Measurements from ENCODE around the gene ARSH. TPM values are rescaled to one million over a fixed set of nuclear protein-coding genes. Genes with fewer than 3 reads are reported as not detected.
"Not testable (repeated sequence)": the region's sequence is repeated elsewhere in the genome, so short reads cannot be mapped to it uniquely, and the experiment has no call there.

Gene ARSH
- total RNA-seq, 8 experiments from 2014 or later, result not detected

DNA sequence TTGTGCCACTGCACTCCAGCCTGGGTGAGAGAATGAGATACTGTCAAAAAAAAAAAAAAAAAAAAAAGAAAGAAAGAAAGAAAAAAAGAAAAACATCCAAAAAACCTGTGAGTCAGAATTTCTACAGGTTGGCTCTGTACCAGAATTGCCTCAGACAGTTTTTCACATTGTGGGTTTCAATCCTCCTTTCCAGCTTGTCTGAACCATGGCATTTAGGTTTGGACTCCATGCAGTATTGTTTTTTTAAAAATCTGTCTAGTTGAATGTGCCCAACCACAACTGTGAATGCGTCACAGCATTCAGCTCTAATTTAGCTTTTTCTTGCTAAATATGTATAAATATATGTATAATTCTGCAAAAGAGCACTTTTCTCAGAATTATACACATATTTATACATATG lies 31.4 kb upstream of the ARSH start:
- in situ Hi-C loops (cut with MboI; ENCODE audit: low pct_unique_long_range_greater_than_20kb in 2 of 9, low sequenced_read_pairs in 9 of 9, unreplicated experiment in 9 of 9), result no loop called here
- Histone ChIP-seq H3K4me1 (replicated peaks in 1 of 2) (no peaks in the 10 kb centered on the region), H3K27ac (no peak overlapping the region), H3K4me3 (no peak overlapping the region)
- 50 to 100% (median 100%) methylated on average over 1 of the region's 1 CpG; no CpG with 5 or more reads in 7 of the 10 experiments for WGBS, 10 experiments
- no peak for ATAC-seq (replicated peaks in 6 of 8)

DNA sequence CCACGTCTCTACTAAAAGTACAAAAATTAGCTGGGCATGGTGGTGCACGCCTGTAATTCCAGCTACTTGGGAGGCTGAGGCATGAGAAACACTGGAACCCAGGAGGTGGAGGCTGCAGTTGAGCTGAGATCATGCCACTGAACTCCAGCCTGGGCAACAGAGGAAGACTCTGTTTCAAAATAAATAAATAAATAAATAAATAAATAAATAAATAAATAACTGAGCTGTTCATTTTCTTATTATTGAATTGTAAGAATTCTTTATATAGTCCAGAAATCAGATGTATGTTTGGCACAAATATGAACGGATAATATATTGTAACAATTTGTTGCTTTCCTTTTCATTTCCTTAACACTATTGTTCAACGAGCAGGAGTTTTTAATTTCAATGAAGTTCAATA lies 27.7 kb upstream of the ARSH start:
- ATAC-seq (replicated peaks in 6 of 8); in situ Hi-C loops (cut with MboI; ENCODE audit: low pct_unique_long_range_greater_than_20kb in 2 of 9, low sequenced_read_pairs in 9 of 9, unreplicated experiment in 9 of 9): not testable (repeated sequence)

DNA sequence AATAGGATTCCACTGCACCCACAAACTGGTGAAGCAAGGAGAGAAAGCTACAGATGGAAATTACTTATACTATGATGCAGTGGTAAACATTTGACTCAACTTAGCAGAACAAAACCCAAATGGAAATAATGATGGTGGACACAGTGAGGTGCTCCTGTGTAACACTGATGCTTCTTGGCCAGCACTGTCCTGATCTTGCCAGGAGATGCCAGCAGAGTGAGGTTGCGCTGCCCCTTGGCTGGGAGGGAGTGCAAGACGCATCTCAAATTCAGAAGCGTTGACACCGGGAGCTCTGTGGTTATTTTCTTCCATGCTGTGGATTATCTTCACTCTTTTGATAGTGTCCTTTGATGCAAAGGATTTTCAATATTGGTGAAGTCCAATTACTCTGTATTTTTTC lies 22.0 kb upstream of the ARSH start:
- no peak for ATAC-seq (replicated peaks in 6 of 8)
- 80 to 92% methylated on average over 2 to 4 of the region's 4 CpGs; no CpG with 5 or more reads in 8 of the 10 experiments for WGBS, 10 experiments
- H3K4me1 ChIP-seq (replicated peaks in 1 of 2), result no peaks in the 10 kb centered on the region
- H3K27ac ChIP-seq, result no peak overlapping the region
- no peak overlapping the region for H3K4me3 ChIP-seq
- in situ Hi-C loops (cut with MboI; ENCODE audit: low pct_unique_long_range_greater_than_20kb in 2 of 9, low sequenced_read_pairs in 9 of 9, unreplicated experiment in 9 of 9), result no loop called here

More for the DNA sequence above, 27.7 kb upstream of the ARSH start:
- not testable (repeated sequence) for H3K4me1 ChIP-seq (replicated peaks in 1 of 2); H3K27ac ChIP-seq; H3K4me3 ChIP-seq
- WGBS, 10 experiments, result 0 to 100% (median 60%) methylated on average over 1 to 4 of the region's 4 CpGs; no CpG with 5 or more reads in 3 of the 10 experiments

DNA sequence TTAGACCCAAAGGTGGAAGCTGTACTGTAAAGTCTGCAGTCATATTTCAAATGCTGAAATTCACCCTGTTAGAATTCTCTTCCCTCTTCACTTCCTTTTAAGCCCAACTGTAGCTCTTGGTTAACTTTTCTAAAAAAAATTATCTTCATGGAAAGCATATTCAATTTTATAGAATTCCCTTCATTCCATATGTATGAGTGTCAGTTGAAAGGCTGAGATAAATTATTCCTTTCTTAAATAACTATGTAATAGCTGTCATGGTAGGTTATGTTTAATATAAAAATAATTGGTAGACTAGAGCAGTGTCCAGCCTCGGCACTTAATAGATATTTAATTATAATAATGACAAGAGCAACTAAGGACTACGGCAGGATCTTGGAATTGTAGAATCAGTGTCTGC lies 16.8 kb upstream of the ARSH start:
- WGBS, 10 experiments, result 0 to 100% (median 67%) methylated on average over 1 to 2 of the region's 2 CpGs; no CpG with 5 or more reads in 4 of the 10 experiments
- in situ Hi-C loops (cut with MboI; ENCODE audit: low pct_unique_long_range_greater_than_20kb in 2 of 9, low sequenced_read_pairs in 9 of 9, unreplicated experiment in 9 of 9), result no loop called here
- Histone ChIP-seq H3K27ac (no peak overlapping the region), H3K4me3 (no peak overlapping the region), H3K4me1 (replicated peaks in 1 of 2) (no peaks in the 10 kb centered on the region)
- ATAC-seq (replicated peaks in 6 of 8), result no peak

DNA sequence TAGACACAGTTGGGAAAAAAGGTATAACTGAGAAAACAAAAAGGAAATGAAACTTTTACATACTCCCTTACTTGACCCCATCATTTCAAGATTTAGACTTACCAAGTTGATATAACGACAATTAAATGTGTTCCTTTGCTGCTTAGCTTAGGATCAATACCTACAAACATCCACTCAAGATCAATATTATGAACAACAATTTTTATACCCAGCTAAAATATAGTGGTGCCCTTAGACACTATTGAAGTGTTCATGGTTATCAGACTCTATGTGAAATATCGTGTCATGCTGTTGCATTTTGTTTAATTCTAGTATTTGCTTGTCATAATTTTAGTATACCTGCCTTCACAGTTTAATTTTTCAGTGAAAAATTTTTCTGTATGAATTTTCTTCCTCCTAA lies 4.2 kb downstream of the ARSH start:
- Histone ChIP-seq H3K27ac (no peak overlapping the region), H3K4me1 (replicated peaks in 1 of 2) (no peaks in the 10 kb centered on the region), H3K4me3 (no peak overlapping the region)
- WGBS, 10 experiments, result 0 to 100% (median 28%) methylated on average over 1 to 2 of the region's 2 CpGs; no CpG with 5 or more reads in 4 of the 10 experiments
- no peak for ATAC-seq (replicated peaks in 6 of 8)
- in situ Hi-C loops (cut with MboI; ENCODE audit: low pct_unique_long_range_greater_than_20kb in 2 of 9, low sequenced_read_pairs in 9 of 9, unreplicated experiment in 9 of 9), result no loop called here

DNA sequence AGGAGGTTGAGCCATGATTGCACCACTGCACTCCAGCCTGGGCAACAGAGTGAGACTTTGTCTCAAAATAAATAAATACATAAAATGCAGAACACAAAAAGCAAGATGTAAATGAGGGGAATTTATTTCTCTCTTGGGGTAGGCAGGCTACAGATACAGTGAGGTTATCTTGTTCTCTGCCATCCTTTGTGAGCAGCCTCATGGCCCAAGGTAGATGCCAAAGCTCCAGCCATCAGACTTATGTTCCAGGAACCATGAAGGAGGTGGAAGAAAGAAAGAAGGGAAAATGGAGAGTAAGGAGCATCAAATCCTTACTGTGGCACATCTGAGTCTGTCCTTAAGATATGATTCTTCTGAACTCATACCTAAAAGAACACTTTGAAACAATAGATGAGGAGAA lies 11.1 kb downstream of the ARSH start:
- no peaks in the 10 kb centered on the region for H3K4me1 ChIP-seq (replicated peaks in 1 of 2)
- in situ Hi-C loops (cut with MboI; ENCODE audit: low pct_unique_long_range_greater_than_20kb in 2 of 9, low sequenced_read_pairs in 9 of 9, unreplicated experiment in 9 of 9), result no loop called here
- H3K4me3 ChIP-seq, result no peak overlapping the region
- no peak overlapping the region for H3K27ac ChIP-seq
- ATAC-seq (replicated peaks in 6 of 8), result no peak

DNA sequence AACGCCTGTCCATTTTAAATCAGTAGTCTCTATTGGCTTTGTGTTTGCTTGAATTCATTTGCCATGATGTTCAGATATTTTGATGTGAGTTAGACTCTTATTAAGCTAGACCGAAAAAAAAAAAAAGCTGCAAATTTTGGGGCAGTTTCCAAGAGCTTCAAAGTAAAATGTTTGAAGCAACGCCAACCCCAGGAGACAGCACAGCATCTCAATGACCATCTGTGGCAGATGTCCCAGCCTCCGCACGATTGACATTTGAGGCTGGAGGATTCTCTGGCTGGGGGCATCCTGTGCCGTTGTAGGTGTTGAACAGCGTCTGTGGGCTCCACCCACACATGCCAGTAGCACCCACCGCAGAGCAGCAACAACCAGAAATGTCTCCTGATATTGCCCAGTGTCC lies 17.8 kb downstream of the ARSH start:
- H3K4me3 ChIP-seq, result no peak overlapping the region
- ATAC-seq (replicated peaks in 6 of 8), result no peak
- WGBS, 10 experiments, result 0 to 76% methylated on average over 1 to 7 of the region's 8 CpGs; no CpG with 5 or more reads in 8 of the 10 experiments
- in situ Hi-C loops (cut with MboI; ENCODE audit: low pct_unique_long_range_greater_than_20kb in 2 of 9, low sequenced_read_pairs in 9 of 9, unreplicated experiment in 9 of 9), result no loop called here
- no peak overlapping the region for H3K27ac ChIP-seq
- H3K4me1 ChIP-seq (replicated peaks in 1 of 2), result no peaks in the 10 kb centered on the region

DNA sequence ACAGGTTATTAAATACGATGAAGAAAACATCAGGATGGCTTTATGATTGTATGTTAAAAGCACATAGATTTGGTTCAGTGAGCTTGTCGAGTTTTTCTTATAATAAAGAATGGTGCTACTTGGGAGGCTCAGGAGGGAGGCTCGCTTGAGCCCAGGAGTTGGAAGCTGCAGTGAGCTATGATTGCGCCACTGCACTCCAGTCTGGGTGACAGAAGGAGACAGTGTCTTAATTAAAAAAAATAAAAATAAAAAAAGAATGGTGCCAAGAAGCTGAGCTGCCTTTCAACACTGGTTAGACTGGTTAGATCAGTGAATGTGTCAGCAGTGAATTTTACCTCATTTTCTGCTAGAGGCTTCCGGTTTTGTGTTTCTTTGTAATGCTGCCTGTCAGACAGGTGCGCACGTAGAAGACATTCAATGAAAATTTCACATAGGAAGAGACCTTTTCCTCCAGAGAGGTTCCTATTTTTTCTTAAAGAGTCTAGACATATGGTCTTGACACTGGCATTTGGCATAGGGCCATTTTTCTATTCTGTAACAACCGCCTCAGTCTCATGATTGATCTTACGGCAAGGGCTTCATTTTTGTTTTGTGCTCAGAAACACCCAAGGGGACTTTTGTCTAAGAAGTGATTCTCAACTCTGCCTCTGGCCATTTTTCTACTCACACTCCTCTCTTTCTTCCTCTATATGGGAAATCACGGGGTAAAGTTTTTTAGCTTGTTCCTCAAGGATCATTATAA lies 19.9 kb downstream of the ARSH start:
- ATAC-seq (replicated peaks in 6 of 8), result no peak
- no peak overlapping the region for H3K4me3 ChIP-seq
- in situ Hi-C loops (cut with MboI; ENCODE audit: low pct_unique_long_range_greater_than_20kb in 2 of 9, low sequenced_read_pairs in 9 of 9, unreplicated experiment in 9 of 9), result no loop called here
- no peak overlapping the region for H3K27ac ChIP-seq
- WGBS, 10 experiments, result 13 to 86% (median 66%) methylated on average over 1 to 10 of the region's 10 CpGs; no CpG with 5 or more reads in 3 of the 10 experiments
- no peaks in the 10 kb centered on the region for H3K4me1 ChIP-seq (replicated peaks in 1 of 2)

DNA sequence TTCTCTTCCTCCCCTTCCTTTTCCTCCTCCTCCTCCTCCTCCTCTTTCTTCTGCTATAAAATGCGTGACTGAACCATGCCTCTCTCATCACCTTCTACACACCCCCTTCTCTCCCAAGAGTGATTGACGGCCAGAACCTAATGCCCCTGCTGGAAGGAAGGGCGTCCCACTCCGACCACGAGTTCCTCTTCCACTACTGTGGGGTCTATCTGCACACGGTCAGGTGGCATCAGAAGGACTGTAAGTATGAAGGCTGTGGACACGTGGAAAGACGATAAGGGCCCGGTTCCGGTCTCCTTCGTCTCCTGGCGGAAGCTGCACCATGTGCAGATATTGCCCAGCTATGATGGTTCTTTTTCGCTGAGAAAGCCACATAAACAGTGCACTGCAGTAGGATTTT lies 22.8 kb downstream of the ARSH start:
- whole genome bisulfite sequencing, 10 experiments, result 92 to 97% methylated on average over 4 to 6 of the region's 13 CpGs; no CpG with 5 or more reads in 8 of the 10 experiments
- H3K27ac ChIP-seq, result no peak overlapping the region
- H3K4me3 ChIP-seq, result no peak overlapping the region
- ATAC-seq (replicated peaks in 6 of 8), result no peak
- in situ Hi-C loops (cut with MboI; ENCODE audit: low pct_unique_long_range_greater_than_20kb in 2 of 9, low sequenced_read_pairs in 9 of 9, unreplicated experiment in 9 of 9), result no loop called here
- no peaks in the 10 kb centered on the region for H3K4me1 ChIP-seq (replicated peaks in 1 of 2)

DNA sequence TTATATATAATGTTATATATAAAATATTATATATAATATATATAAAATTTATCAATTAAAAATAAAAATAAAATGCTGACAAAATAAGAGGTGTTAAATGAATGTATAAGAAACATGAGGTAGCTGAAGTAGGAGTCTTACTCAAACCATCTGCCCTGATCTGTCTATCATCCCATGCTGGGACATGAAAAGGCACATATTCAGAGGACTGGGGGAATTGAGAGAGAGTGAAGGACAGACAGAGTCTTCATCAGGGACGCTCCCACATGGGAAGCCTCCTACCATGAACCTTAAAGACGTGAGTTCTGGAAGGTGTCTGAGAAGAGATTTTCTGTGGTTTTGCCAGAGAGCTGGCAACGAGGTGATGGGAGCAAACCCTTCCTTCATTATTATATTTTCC lies 30.9 kb downstream of the ARSH start:
- H3K4me3 ChIP-seq, result no peak overlapping the region
- no peak overlapping the region for H3K27ac ChIP-seq
- 50 to 96% methylated on average over 3 of the region's 3 CpGs; no CpG with 5 or more reads in 8 of the 10 experiments for WGBS, 10 experiments
- no peaks in the 10 kb centered on the region for H3K4me1 ChIP-seq (replicated peaks in 1 of 2)
- in situ Hi-C loops (cut with MboI; ENCODE audit: low pct_unique_long_range_greater_than_20kb in 2 of 9, low sequenced_read_pairs in 9 of 9, unreplicated experiment in 9 of 9), result no loop called here
- ATAC-seq (replicated peaks in 6 of 8), result no peak

DNA sequence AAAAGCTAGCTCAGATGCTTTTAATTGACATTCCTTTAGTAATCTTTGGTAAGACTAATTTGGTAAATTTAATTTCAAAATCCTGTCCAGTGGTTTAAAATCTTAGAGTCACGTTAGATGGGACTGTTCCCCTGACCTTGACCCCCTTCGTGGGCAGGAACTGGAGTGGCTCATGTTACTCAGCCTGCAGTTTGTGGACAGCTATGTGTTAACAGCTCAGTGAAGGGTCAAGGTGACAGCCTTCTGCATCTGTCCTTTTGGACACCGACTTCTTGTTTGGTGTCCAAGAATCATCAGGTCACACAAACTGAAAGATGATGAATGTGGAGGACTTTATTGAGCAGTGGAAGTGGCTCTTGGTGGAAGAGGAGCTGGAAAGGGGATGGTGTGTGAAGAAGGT lies 37.9 kb downstream of the ARSH start:
- 79 to 80% methylated on average over 1 to 3 of the region's 3 CpGs; no CpG with 5 or more reads in 8 of the 10 experiments for WGBS, 10 experiments
- no peaks in the 10 kb centered on the region for H3K4me1 ChIP-seq (replicated peaks in 1 of 2)
- H3K4me3 ChIP-seq, result no peak overlapping the region
- no peak for ATAC-seq (replicated peaks in 6 of 8)
- no peak overlapping the region for H3K27ac ChIP-seq
- in situ Hi-C loops (cut with MboI; ENCODE audit: low pct_unique_long_range_greater_than_20kb in 2 of 9, low sequenced_read_pairs in 9 of 9, unreplicated experiment in 9 of 9), result no loop called here

DNA sequence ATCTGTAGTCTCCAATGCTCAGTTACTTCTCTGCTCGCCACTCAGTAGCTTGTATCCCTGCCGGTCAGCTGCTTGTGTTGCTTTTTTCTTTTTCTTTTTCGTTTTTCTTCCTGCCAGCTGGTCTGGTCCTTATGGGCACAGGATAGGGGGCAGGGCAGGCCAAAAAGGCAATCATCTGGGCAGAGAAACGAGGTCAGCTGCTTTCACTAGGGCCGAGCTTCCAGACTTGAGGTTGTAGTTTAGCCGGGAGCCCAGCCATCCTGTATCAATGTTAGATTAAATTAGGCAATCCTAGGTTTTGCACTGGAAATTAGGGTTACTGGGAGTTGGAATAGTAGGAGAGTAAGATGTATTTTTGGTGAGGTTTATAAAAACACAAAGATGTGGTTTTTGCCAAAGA lies 38.3 kb downstream of the ARSH start:
- Histone ChIP-seq H3K4me3 (no peak overlapping the region), H3K27ac (no peak overlapping the region), H3K4me1 (replicated peaks in 1 of 2) (no peaks in the 10 kb centered on the region)
- WGBS, 10 experiments, result 20 to 84% (median 55%) methylated on average over 1 to 4 of the region's 6 CpGs; no CpG with 5 or more reads in 6 of the 10 experiments
- in situ Hi-C loops (cut with MboI; ENCODE audit: low pct_unique_long_range_greater_than_20kb in 2 of 9, low sequenced_read_pairs in 9 of 9, unreplicated experiment in 9 of 9), result no loop called here
- ATAC-seq (replicated peaks in 6 of 8), result no peak

DNA sequence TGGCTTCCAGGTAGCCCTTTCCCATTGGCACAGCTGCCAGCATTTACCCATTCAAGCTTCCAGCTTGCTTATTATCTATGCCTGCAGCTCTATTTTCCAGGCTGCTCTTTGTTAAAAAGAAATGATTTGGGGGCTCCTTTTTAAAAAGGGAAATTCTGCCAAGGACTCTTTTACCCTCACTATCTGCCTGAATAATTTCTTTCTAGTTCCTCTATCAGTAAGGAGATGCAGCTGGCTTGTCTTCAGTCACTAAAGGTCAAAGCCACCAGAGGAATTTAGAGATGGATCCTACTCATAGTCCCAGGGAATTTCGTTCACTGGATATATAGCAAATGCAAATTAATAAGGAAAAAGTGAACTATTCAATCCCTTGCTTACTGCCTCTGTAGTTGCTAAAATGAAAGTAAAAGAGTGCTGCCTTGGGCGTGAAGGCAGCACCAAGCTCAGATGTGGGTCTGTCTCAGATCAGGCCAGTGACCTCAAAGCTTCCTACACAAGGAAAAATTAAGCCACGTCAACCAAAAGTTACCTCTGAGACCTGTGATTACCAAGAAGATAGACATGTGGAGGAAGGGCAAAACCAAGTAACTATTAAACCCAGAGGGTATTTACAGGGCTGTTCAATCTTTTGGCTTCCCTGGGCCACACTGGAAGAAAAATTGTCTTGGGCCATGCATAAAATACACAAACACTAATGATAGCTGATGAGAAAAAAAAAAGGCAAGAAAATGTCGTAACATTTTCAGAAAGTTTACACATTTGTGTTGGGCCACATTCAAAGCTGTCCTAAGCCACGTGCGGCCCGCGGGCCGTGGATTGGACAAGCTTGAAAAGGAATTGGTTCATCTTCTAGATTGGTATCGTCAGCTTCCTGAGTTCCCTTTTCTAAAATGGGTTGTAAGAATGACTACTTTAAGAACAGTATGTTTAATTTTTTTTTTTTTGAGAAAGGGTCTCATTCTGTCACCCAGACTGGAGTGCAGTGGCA lies 40.2 kb downstream of the ARSH start:
- WGBS, 10 experiments, result 20 to 100% (median 67%) methylated on average over 1 to 10 of the region's 10 CpGs; no CpG with 5 or more reads in 5 of the 10 experiments
- Histone ChIP-seq H3K27ac (no peak overlapping the region), H3K4me3 (no peak overlapping the region), H3K4me1 (replicated peaks in 1 of 2) (no peaks in the 10 kb centered on the region)
- peak in 1 of 8 experiments; percentile 71 for ATAC-seq (replicated peaks in 6 of 8)
- in situ Hi-C loops (cut with MboI; ENCODE audit: low pct_unique_long_range_greater_than_20kb in 2 of 9, low sequenced_read_pairs in 9 of 9, unreplicated experiment in 9 of 9), result no loop called here

Data from motor neuron (in vitro differentiated cells).